KMS-11 (cell line): Measurements from ENCODE around the gene DPEP1.

Source experiments
- H2AFZ ChIP-seq: fragments of 200-600 bp; sonication (generic); 2 replicates; pipeline ENCODE4 v1.6.1; 2016; ENCODE audit warnings: antibody characterized with exemption, mixed run types, low read depth
- H3K27ac ChIP-seq: fragments of 200-600 bp; sonication (generic); 2 replicates; pipeline ENCODE4 v1.6.1; 2016; ENCODE audit warnings: mild to moderate bottlenecking, mixed run types
- H3K27me3 ChIP-seq: fragments of 200-600 bp; sonication (generic); 2 replicates; pipeline ENCODE4 v1.6.1; 2017; ENCODE audit warnings: mild to moderate bottlenecking, low read depth, mixed run types, moderate library complexity; ENCODE audit not compliant: insufficient read depth
- H3K36me3 ChIP-seq: fragments of 200-600 bp; sonication (generic); 2 replicates; pipeline ENCODE4 v1.6.1; 2017; ENCODE audit warnings: mild to moderate bottlenecking, mixed run types; ENCODE audit not compliant: insufficient read depth
- H3K4me1 ChIP-seq: fragments of 200-600 bp; sonication (generic); 2 replicates; pipeline ENCODE4 v1.6.1; 2016; ENCODE audit warnings: mild to moderate bottlenecking, low read depth, mixed run types; ENCODE audit not compliant: poor library complexity, severe bottlenecking
- H3K4me2 ChIP-seq: fragments of 200-600 bp; sonication (generic); 2 replicates; pipeline ENCODE4 v1.7.0; 2016; ENCODE audit warnings: mild to moderate bottlenecking, mixed run types
- H3K4me3 ChIP-seq: fragments of 200-600 bp; sonication (generic); IDR thresholded peaks from 2 replicates; pipeline ENCODE4 v1.6.1; 2017; ENCODE audit warnings: low read depth, low read length, mixed read lengths; ENCODE audit not compliant: insufficient read depth
- H3K79me2 ChIP-seq: fragments of 200-600 bp; sonication (generic); 2 replicates; pipeline ENCODE4 v1.6.1; 2016; ENCODE audit warnings: low read depth, mixed run types; ENCODE audit not compliant: insufficient read depth
- H3K9ac ChIP-seq: fragments of 200-600 bp; sonication (generic); 2 replicates; pipeline ENCODE4 v1.6.1; 2016; ENCODE audit warnings: mild to moderate bottlenecking, mixed run types
- H4K20me1 ChIP-seq: fragments of 200-600 bp; sonication (generic); 2 replicates; pipeline ENCODE4 v1.6.1; 2016; ENCODE audit warnings: mild to moderate bottlenecking, mixed run types; ENCODE audit not compliant: insufficient read depth
- CTCF ChIP-seq: fragments of 200-600 bp; sonication (generic); conservative IDR thresholded peaks from 2 replicates; pipeline ENCODE4 v1.6.1; 2017; ENCODE audit warnings: low read depth, mild to moderate bottlenecking, antibody characterized with exemption, low read length, moderate library complexity, mixed read lengths

DPEP1 gene

GRCh38 chr16:89678258-89678657, 64.8 kb downstream of the DPEP1 start:
- Histone ChIP-seq H3K4me3 (no peak overlapping the region), H3K4me2 (no peak overlapping the region), H3K27ac (no peak overlapping the region), H3K4me1 (no peaks in the 10 kb centered on the region), H4K20me1 (no peaks in the 10 kb centered on the region), H3K9ac (no peak overlapping the region), H3K36me3 (no peaks in the 10 kb centered on the region), H2AFZ (no peak overlapping the region), H3K27me3 (no peaks in the 10 kb centered on the region), H3K79me2 (no peaks in the 10 kb centered on the region)
- no peak for TF ChIP-seq CTCF

- H3K27ac ChIP-seq = no peak overlapping the region
- no peak overlapping the region for H2AFZ ChIP-seq
- H3K4me3 ChIP-seq = no peak overlapping the region
- no peak overlapping the region for H3K4me2 ChIP-seq
- peaks cover 21% of the 10 kb centered on the region for H3K79me2 ChIP-seq
- H3K9ac ChIP-seq = no peak overlapping the region
- H4K20me1 ChIP-seq = no peaks in the 10 kb centered on the region
- TF ChIP-seq CTCF = no peak
- H3K4me1 ChIP-seq = peaks cover 21% of the 10 kb centered on the region
- H3K36me3 ChIP-seq = no peaks in the 10 kb centered on the region; the same call in 1 of the 2 replicates
- no peaks in the 10 kb centered on the region for H3K27me3 ChIP-seq
Measured at GRCh38 chr16:89685916-89686315, 72.5 kb downstream of the DPEP1 start.

- H3K4me3 ChIP-seq = no peak within 1 kb of the TSS
- peak within 1 kb of the TSS; percentile 86 for H3K27ac ChIP-seq
- peaks cover 21% of the 10 kb centered on the region for H3K4me1 ChIP-seq
- peak within 1 kb of the TSS; percentile 100 for H3K4me2 ChIP-seq
- no peaks in the 10 kb centered on the region for H3K27me3 ChIP-seq
- H3K36me3 ChIP-seq = no peaks in the 10 kb centered on the region; the same call in 1 of the 2 replicates
- H3K9ac ChIP-seq = peak within 1 kb of the TSS; percentile 83
- peak within 1 kb of the TSS; percentile 87 for H2AFZ ChIP-seq
- peaks cover 21% of the 10 kb centered on the region for H3K79me2 ChIP-seq
- TF ChIP-seq CTCF = no peak
- no peaks in the 10 kb centered on the region for H4K20me1 ChIP-seq
Measured at GRCh38 chr16:89686520-89687091, 73.2 kb downstream of the DPEP1 start, which contains the start of gene CDK10. TSS of gene CDK10 (plus strand) at chr16:89686689. CDS start at chr16:89686711, 22 bp downstream.

GRCh38 chr16:89687092-89687940, 73.9 kb downstream of the DPEP1 start:
- H2AFZ ChIP-seq = peak overlapping the region; percentile 87
- no peaks in the 10 kb centered on the region; the same call in 1 of the 2 replicates for H3K36me3 ChIP-seq

More at GRCh38 chr16:89687092-89687940, 73.9 kb downstream of the DPEP1 start:
- no peak for TF ChIP-seq CTCF
- Histone ChIP-seq H3K79me2 (peaks cover 21% of the 10 kb centered on the region), H3K27ac (peak overlapping the region; percentile 86), H4K20me1 (no peaks in the 10 kb centered on the region), H3K9ac (peak overlapping the region; percentile 83), H3K27me3 (no peaks in the 10 kb centered on the region), H3K4me2 (peak overlapping the region; percentile 100), H3K4me1 (peaks cover 21% of the 10 kb centered on the region), H3K4me3 (no peak overlapping the region)
